ENCODE measurements around the gene RUVBL1. TPM values are rescaled to one million over a fixed set of nuclear protein-coding genes. Genes with fewer than 3 reads are reported as not detected.

The RUVBL1 gene
- total and polyA plus RNA-seq, 7 experiments from 2014 or later = 16.8 to 73.7 (median 24.2) TPM

- H3K27me3 Mint-ChIP-seq = no peaks in the 10 kb centered on the region
- peaks cover 14 to 81% (median 22%) of the 10 kb centered on the region in 3 experiments for H3K36me3 ChIP-seq (ENCODE audit: control insufficient read depth in 2 of 3, insufficient read depth in 3 of 3, low read length in 3 of 3)
- no peak overlapping the region for H3K27ac ChIP-seq (ENCODE audit: low read depth, low read length)
- ATAC-seq = peak; percentile 99
- H3K9me3 ChIP-seq (ENCODE audit: control insufficient read depth in 2 of 3, low read length in 3 of 3) = no peaks in the 10 kb centered on the region
- H3K4me3 ChIP-seq (ENCODE audit: low read length) = no peak overlapping the region
- peak overlapping the region in 4 of 9 donors; percentile 16 to 68 (median 36) for H3K27ac Mint-ChIP-seq
- H3K4me3 Mint-ChIP-seq = no peak overlapping the region
- no peaks in the 10 kb centered on the region for H3K4me1 ChIP-seq (ENCODE audit: control insufficient read depth in 2 of 2, insufficient read depth in 2 of 2, low read length in 2 of 2)
- H3K4me1 Mint-ChIP-seq = peaks cover 1 to 18% (median 6%) of the 10 kb centered on the region in 7 donors
- DNase-seq = peak; percentile 51 to 79 (median 73)
- ChIA-PET POLR2A (interaction anchor here (1.1 kb wide), 1 partner anchor 19 kb away, joined by 4 read pairs; no protein-coding TSS in a partner anchor), CTCF (interaction anchor here (0.7 to 4.0 kb wide), 16 partner anchors 9 to 512 kb away, joined by 3 to 36 read pairs (median 3); partner anchors contain the start of gene RUVBL1)
- no peaks in the 10 kb centered on the region for H3K27me3 ChIP-seq (ENCODE audit: control insufficient read depth in 2 of 2, insufficient read depth in 2 of 2, low read length in 2 of 2)
- no peaks in the 10 kb centered on the region for H3K9me3 Mint-ChIP-seq
- peaks cover 6 to 63% (median 30%) of the 10 kb centered on the region in 5 donors for H3K36me3 Mint-ChIP-seq
- intact Hi-C loops (cut with micrococcal nuclease) = loop anchor here (1.0 to 10.0 kb wide), 7 partner anchors 20 to 513 kb away; no protein-coding TSS in a partner anchor
These were observed 28.3 kb downstream of the RUVBL1 start for GRCh38 chr3:128095222-128095703.

GRCh38 chr3:128094295-128095151, 29.1 kb downstream of the RUVBL1 start:
- Mint-ChIP-seq H3K36me3 (peaks cover 10 to 58% (median 26%) of the 10 kb centered on the region in 5 donors), H3K9me3 (no peaks in the 10 kb centered on the region), H3K4me1 (peaks cover 1 to 16% (median 6%) of the 10 kb centered on the region in 7 donors), H3K27me3 (no peaks in the 10 kb centered on the region), H3K27ac (peak overlapping the region in 2 of 9 donors; percentile 14 to 53), H3K4me3 (no peak overlapping the region)
- DNase-seq (no peak), ATAC-seq (peak; percentile 30)
- Histone ChIP-seq H3K27me3 (ENCODE audit: control insufficient read depth in 2 of 2, insufficient read depth in 2 of 2, low read length in 2 of 2) (no peaks in the 10 kb centered on the region), H3K36me3 (ENCODE audit: control insufficient read depth in 2 of 3, insufficient read depth in 3 of 3, low read length in 3 of 3) (peaks cover 14 to 74% (median 17%) of the 10 kb centered on the region in 3 experiments), H3K9me3 (ENCODE audit: control insufficient read depth in 2 of 3, low read length in 3 of 3) (no peaks in the 10 kb centered on the region), H3K4me1 (ENCODE audit: control insufficient read depth in 2 of 2, insufficient read depth in 2 of 2, low read length in 2 of 2) (no peaks in the 10 kb centered on the region), H3K27ac (ENCODE audit: low read depth, low read length) (no peak overlapping the region), H3K4me3 (ENCODE audit: low read length) (no peak overlapping the region)
- intact Hi-C loops (cut with micrococcal nuclease) = loop anchor here (1.0 to 10.0 kb wide), 7 partner anchors 20 to 514 kb away; no protein-coding TSS in a partner anchor
- ChIA-PET CTCF (interaction anchor here (0.6 to 4.0 kb wide), 15 partner anchors 10 to 513 kb away, joined by 3 to 36 read pairs (median 4); partner anchors contain the start of gene RUVBL1), POLR2A (interaction anchor here (1.1 kb wide), 1 partner anchor 18 kb away, joined by 4 read pairs; no protein-coding TSS in a partner anchor)

- peaks cover 0 to 59% (median 0%) of the 10 kb centered on the region in 3 experiments for H3K36me3 ChIP-seq (ENCODE audit: control insufficient read depth in 2 of 3, insufficient read depth in 3 of 3, low read length in 3 of 3)
- no peak overlapping the region for H3K4me3 ChIP-seq (ENCODE audit: low read length)
- POLR2A ChIA-PET = no interaction called here
- no peak overlapping the region for H3K27ac Mint-ChIP-seq
- H3K27me3 Mint-ChIP-seq = no peaks in the 10 kb centered on the region
- H3K9me3 ChIP-seq (ENCODE audit: control insufficient read depth in 2 of 3, low read length in 3 of 3) = no peaks in the 10 kb centered on the region
- H3K36me3 Mint-ChIP-seq = peaks cover 9 to 46% (median 14%) of the 10 kb centered on the region in 5 donors
- no peak for DNase-seq
- no peak overlapping the region for H3K27ac ChIP-seq (ENCODE audit: low read depth, low read length)
- no peaks in the 10 kb centered on the region for H3K27me3 ChIP-seq (ENCODE audit: control insufficient read depth in 2 of 2, insufficient read depth in 2 of 2, low read length in 2 of 2)
- ATAC-seq = no peak
- CTCF ChIA-PET = interaction anchor here (1.0 kb wide), 1 partner anchor 515 kb away, joined by 4 read pairs; no protein-coding TSS in a partner anchor
- H3K4me1 Mint-ChIP-seq = peaks cover 1 to 14% (median 6%) of the 10 kb centered on the region in 7 donors
- no peaks in the 10 kb centered on the region for H3K9me3 Mint-ChIP-seq
- intact Hi-C loops (cut with micrococcal nuclease) = loop anchor here in 1 of 2 donors (10.0 kb wide), 1 partner anchor 333 kb away; no protein-coding TSS in a partner anchor
- H3K4me1 ChIP-seq (ENCODE audit: control insufficient read depth in 2 of 2, insufficient read depth in 2 of 2, low read length in 2 of 2) = no peaks in the 10 kb centered on the region
- H3K4me3 Mint-ChIP-seq = no peak overlapping the region
These were observed 32.0 kb downstream of the RUVBL1 start for GRCh38 chr3:128091586-128091985.

GRCh38 chr3:128089135-128089534, 34.5 kb downstream of the RUVBL1 start:
- ATAC-seq (no peak), DNase-seq (no peak)
- H3K9me3 ChIP-seq (ENCODE audit: control insufficient read depth in 2 of 3, low read length in 3 of 3) = no peaks in the 10 kb centered on the region
- POLR2A ChIA-PET = no interaction called here
- intact Hi-C loops (cut with micrococcal nuclease) = no loop called here
- no peaks in the 10 kb centered on the region for H3K27me3 Mint-ChIP-seq
- H3K27me3 ChIP-seq (ENCODE audit: control insufficient read depth in 2 of 2, insufficient read depth in 2 of 2, low read length in 2 of 2) = no peaks in the 10 kb centered on the region
- CTCF ChIA-PET = interaction anchor here (0.7 kb wide), 1 partner anchor 1498 kb away, joined by 3 read pairs; no protein-coding TSS in a partner anchor
- H3K36me3 ChIP-seq (ENCODE audit: control insufficient read depth in 2 of 3, insufficient read depth in 3 of 3, low read length in 3 of 3) = peaks cover 0 to 62% (median 0%) of the 10 kb centered on the region in 3 experiments
- H3K4me1 ChIP-seq (ENCODE audit: control insufficient read depth in 2 of 2, insufficient read depth in 2 of 2, low read length in 2 of 2) = no peaks in the 10 kb centered on the region
- H3K4me3 ChIP-seq (ENCODE audit: low read length) = no peak overlapping the region
- peaks cover 2 to 54% (median 31%) of the 10 kb centered on the region in 5 donors for H3K36me3 Mint-ChIP-seq
- no peak overlapping the region for H3K4me3 Mint-ChIP-seq
- no peak overlapping the region for H3K27ac ChIP-seq (ENCODE audit: low read depth, low read length)
- no peaks in the 10 kb centered on the region for H3K9me3 Mint-ChIP-seq
- H3K4me1 Mint-ChIP-seq = no peaks in the 10 kb centered on the region
- H3K27ac Mint-ChIP-seq = no peak overlapping the region

GRCh38 chr3:128084675-128085021, 39.0 kb downstream of the RUVBL1 start:
- CTCF ChIA-PET = no interaction called here

GRCh38 chr3:128083980-128084674, 39.5 kb downstream of the RUVBL1 start:
- intact Hi-C loops (cut with micrococcal nuclease) = no loop called here
- H3K27me3 ChIP-seq (ENCODE audit: control insufficient read depth in 2 of 2, insufficient read depth in 2 of 2, low read length in 2 of 2) = no peaks in the 10 kb centered on the region
- no peak overlapping the region for H3K27ac ChIP-seq (ENCODE audit: low read depth, low read length)
- Mint-ChIP-seq H3K27ac (no peak overlapping the region), H3K4me1 (peaks cover 0 to 4% (median 0%) of the 10 kb centered on the region in 7 donors), H3K36me3 (peaks cover 3 to 79% (median 58%) of the 10 kb centered on the region in 5 donors), H3K9me3 (no peaks in the 10 kb centered on the region), H3K4me3 (no peak overlapping the region), H3K27me3 (no peaks in the 10 kb centered on the region)
- no peaks in the 10 kb centered on the region for H3K9me3 ChIP-seq (ENCODE audit: control insufficient read depth in 2 of 3, low read length in 3 of 3)
- H3K36me3 ChIP-seq (ENCODE audit: control insufficient read depth in 2 of 3, insufficient read depth in 3 of 3, low read length in 3 of 3) = peaks cover 0 to 84% (median 11%) of the 10 kb centered on the region in 3 experiments
- no peak for DNase-seq
- no peak overlapping the region for H3K4me3 ChIP-seq (ENCODE audit: low read length)
- POLR2A ChIA-PET = interaction anchor here (1.7 kb wide), 1 partner anchor 10 kb away, joined by 4 read pairs; no protein-coding TSS in a partner anchor
- CTCF ChIA-PET = interaction anchor here (1.1 kb wide), 1 partner anchor 522 kb away, joined by 3 read pairs; no protein-coding TSS in a partner anchor
- ATAC-seq = no peak
- H3K4me1 ChIP-seq (ENCODE audit: control insufficient read depth in 2 of 2, insufficient read depth in 2 of 2, low read length in 2 of 2) = no peaks in the 10 kb centered on the region

More at GRCh38 chr3:128084675-128085021, 39.0 kb downstream of the RUVBL1 start:
- DNase-seq (no peak), ATAC-seq (no peak)
- Mint-ChIP-seq H3K4me1 (peaks cover 0 to 4% (median 0%) of the 10 kb centered on the region in 7 donors), H3K9me3 (no peaks in the 10 kb centered on the region), H3K27me3 (no peaks in the 10 kb centered on the region), H3K36me3 (peaks cover 3 to 76% (median 54%) of the 10 kb centered on the region in 5 donors), H3K4me3 (no peak overlapping the region), H3K27ac (no peak overlapping the region)
- intact Hi-C loops (cut with micrococcal nuclease) = no loop called here
- Histone ChIP-seq H3K9me3 (ENCODE audit: control insufficient read depth in 2 of 3, low read length in 3 of 3) (no peaks in the 10 kb centered on the region), H3K4me3 (ENCODE audit: low read length) (no peak overlapping the region), H3K4me1 (ENCODE audit: control insufficient read depth in 2 of 2, insufficient read depth in 2 of 2, low read length in 2 of 2) (no peaks in the 10 kb centered on the region), H3K36me3 (ENCODE audit: control insufficient read depth in 2 of 3, insufficient read depth in 3 of 3, low read length in 3 of 3) (peaks cover 0 to 82% (median 11%) of the 10 kb centered on the region in 3 experiments), H3K27ac (ENCODE audit: low read depth, low read length) (no peak overlapping the region), H3K27me3 (ENCODE audit: control insufficient read depth in 2 of 2, insufficient read depth in 2 of 2, low read length in 2 of 2) (no peaks in the 10 kb centered on the region)
- POLR2A ChIA-PET = interaction anchor here (1.7 kb wide), 1 partner anchor 11 kb away, joined by 4 read pairs; no protein-coding TSS in a partner anchor

Measured in naive thymus-derived CD4-positive, alpha-beta T cell (primary cell).